Limb (tissue), 2 donors: ENCODE results near the gene CFAP61.

Source experiments
- DNase-seq, 2 donors: peaks; one replicate each; pipeline ENCODE4 v3.0.0-alpha.2; 2016; ENCODE audit errors: extremely low spot score in 2 of 2

Gene CFAP61

GRCh38 chr20:20272686-20273085 is 220.4 kb downstream of the CFAP61 start:
- DNase-seq, result no peak

GRCh38 chr20:20273286-20273685 is 221.0 kb downstream of the CFAP61 start:
- DNase-seq, result no peak

- no peak for DNase-seq
These were observed 222.5 kb downstream of the CFAP61 start for GRCh38 chr20:20274821-20275220.

- peak in 1 of 2 donors; percentile 3 for DNase-seq
These were observed 223.3 kb downstream of the CFAP61 start for GRCh38 chr20:20275636-20276035.

GRCh38 chr20:20276811-20277530 is 224.6 kb downstream of the CFAP61 start:
- peak; percentile 2 to 37 for DNase-seq

GRCh38 chr20:20277894-20278335 is 225.6 kb downstream of the CFAP61 start:
- DNase-seq, result no peak

- DNase-seq, result no peak
These were observed 233.7 kb downstream of the CFAP61 start for GRCh38 chr20:20286061-20286460.

- no peak for DNase-seq
These were observed 237.0 kb downstream of the CFAP61 start for GRCh38 chr20:20289331-20289730.

GRCh38 chr20:20292472-20292871 is 240.1 kb downstream of the CFAP61 start:
- no peak for DNase-seq

- no peak for DNase-seq
These were observed 240.8 kb downstream of the CFAP61 start for GRCh38 chr20:20293141-20293540.

GRCh38 chr20:20293691-20294385 is 241.5 kb downstream of the CFAP61 start:
- no peak for DNase-seq

GRCh38 chr20:20295621-20296498 is 243.5 kb downstream of the CFAP61 start:
- no peak for DNase-seq

- no peak for DNase-seq
These were observed 244.8 kb downstream of the CFAP61 start for GRCh38 chr20:20297181-20297580.

GRCh38 chr20:20297752-20298151 is 245.4 kb downstream of the CFAP61 start:
- no peak for DNase-seq

- DNase-seq, result no peak
These were observed 247.6 kb downstream of the CFAP61 start for GRCh38 chr20:20299904-20300303.

- no peak for DNase-seq
These were observed 251.0 kb downstream of the CFAP61 start for GRCh38 chr20:20303320-20303719.

GRCh38 chr20:20303742-20304141 is 251.4 kb downstream of the CFAP61 start:
- DNase-seq, result no peak

GRCh38 chr20:20304942-20305341 is 252.6 kb downstream of the CFAP61 start:
- DNase-seq, result no peak

- no peak for DNase-seq
These were observed 260.2 kb downstream of the CFAP61 start for GRCh38 chr20:20312562-20312961.

- peak in 1 of 2 donors; percentile 9 for DNase-seq
These were observed 264.9 kb downstream of the CFAP61 start for GRCh38 chr20:20317195-20317594.

- DNase-seq, result peak in 1 of 2 donors; percentile 25
These were observed 265.5 kb downstream of the CFAP61 start for GRCh38 chr20:20317621-20318364.
